Keratinocyte (primary cell): ENCODE measurements around the gene TNFRSF6B.

Experiments used
- CTCF ChIP-seq, 3 experiments: IDR thresholded peaks in 1 of 3; conservative IDR thresholded peaks in 1 of 3; optimal IDR thresholded peaks in 1 of 3; 2 replicates in 2 of 3; 3 replicates in 1 of 3; pipeline versions ENCODE3 to v1.5.1; 2011; ENCODE audit warnings: low read length in 3 of 3, mild to moderate bottlenecking in 3 of 3, moderate library complexity in 2 of 3, control low read depth in 1 of 3, inconsistent platforms in 1 of 3; ENCODE audit not compliant: insufficient read depth in 2 of 3; ENCODE audit errors: extremely low read depth in 1 of 3
- EZH2 ChIP-seq: IDR thresholded peaks from one replicate; pipeline ENCODE4 v1.6.1; 2012; ENCODE audit warnings: inconsistent platforms, mild to moderate bottlenecking, low read length, moderate library complexity

GRCh38 chr20:63668351-63668750 lies 28.1 kb upstream of the TNFRSF6B start:
- no peak for TF ChIP-seq CTCF (optimal IDR thresholded peaks at IDR 0.05 in 1 of 3, IDR thresholded peaks at IDR 0.05 in 1 of 3, conservative IDR thresholded peaks at IDR 0.05 in 1 of 3; ENCODE audit: extremely low read depth in 1 of 3, insufficient read depth in 2 of 3, low read length in 3 of 3)
- TF ChIP-seq EZH2, result no peak
